Measurements from ENCODE around the gene TNNT3. TPM values are rescaled to one million over a fixed set of nuclear protein-coding genes. Genes with fewer than 3 reads are reported as not detected.

The TNNT3 gene
- total RNA-seq, 1 donor from 2014 or later: not detected

GRCh38 chr11:1920128-1920908 lies 815 bp downstream of the TNNT3 start:
- TF ChIP-seq CTCF (IDR thresholded peaks at IDR 0.05; ENCODE audit: insufficient read depth, low read length, poor library complexity, severe bottlenecking): no peak
- no peaks in the 10 kb centered on the region for H3K36me3 ChIP-seq (ENCODE audit: control insufficient read depth, insufficient read depth, low read length)
- H3K27me3 ChIP-seq (ENCODE audit: control insufficient read depth, insufficient read depth, low read length): peaks cover 16% of the 10 kb centered on the region
- DNase-seq (ENCODE audit: low read depth): no peak
- no peak overlapping the region for H3K4me3 ChIP-seq (ENCODE audit: low read depth, low read length)

GRCh38 chr11:1920909-1921573 lies 1.5 kb downstream of the TNNT3 start:
- TF ChIP-seq CTCF (IDR thresholded peaks at IDR 0.05; ENCODE audit: insufficient read depth, low read length, poor library complexity, severe bottlenecking): no peak
- Histone ChIP-seq H3K4me3 (ENCODE audit: low read depth, low read length) (no peak overlapping the region), H3K36me3 (ENCODE audit: control insufficient read depth, insufficient read depth, low read length) (no peaks in the 10 kb centered on the region), H3K27me3 (ENCODE audit: control insufficient read depth, insufficient read depth, low read length) (peaks cover 18% of the 10 kb centered on the region)
- DNase-seq (ENCODE audit: low read depth): no peak

GRCh38 chr11:1921574-1922141 lies 2.2 kb downstream of the TNNT3 start:
- Histone ChIP-seq H3K4me3 (ENCODE audit: low read depth, low read length) (no peak overlapping the region), H3K27me3 (ENCODE audit: control insufficient read depth, insufficient read depth, low read length) (peaks cover 18% of the 10 kb centered on the region), H3K36me3 (ENCODE audit: control insufficient read depth, insufficient read depth, low read length) (no peaks in the 10 kb centered on the region)
- no peak for DNase-seq (ENCODE audit: low read depth)
- TF ChIP-seq CTCF (IDR thresholded peaks at IDR 0.05; ENCODE audit: insufficient read depth, low read length, poor library complexity, severe bottlenecking): no peak

GRCh38 chr11:1922481-1923081 lies 3.1 kb downstream of the TNNT3 start:
- DNase-seq (ENCODE audit: low read depth): no peak
- peaks cover 18% of the 10 kb centered on the region for H3K27me3 ChIP-seq (ENCODE audit: control insufficient read depth, insufficient read depth, low read length)
- TF ChIP-seq CTCF (IDR thresholded peaks at IDR 0.05; ENCODE audit: insufficient read depth, low read length, poor library complexity, severe bottlenecking): no peak
- no peaks in the 10 kb centered on the region for H3K36me3 ChIP-seq (ENCODE audit: control insufficient read depth, insufficient read depth, low read length)
- no peak overlapping the region for H3K4me3 ChIP-seq (ENCODE audit: low read depth, low read length)

- no peak for DNase-seq (ENCODE audit: low read depth)
- Histone ChIP-seq H3K36me3 (ENCODE audit: control insufficient read depth, insufficient read depth, low read length) (no peaks in the 10 kb centered on the region), H3K27me3 (ENCODE audit: control insufficient read depth, insufficient read depth, low read length) (peaks cover 24% of the 10 kb centered on the region), H3K4me3 (ENCODE audit: low read depth, low read length) (no peak overlapping the region)
- TF ChIP-seq CTCF (IDR thresholded peaks at IDR 0.05; ENCODE audit: insufficient read depth, low read length, poor library complexity, severe bottlenecking): no peak
Observed at GRCh38 chr11:1923201-1923956, 3.9 kb downstream of the TNNT3 start.
